ENCODE data around the gene ARL17B.
A peak's percentile ranks its signal among the peaks of the same experiment; 100 is the strongest.
"Not testable (repeated sequence)": the region's sequence is repeated elsewhere in the genome, so short reads cannot be mapped to it uniquely, and the experiment has no call there.

ARL17B gene

GRCh38 chr17:46249153-46249552 lies 112.4 kb downstream of the ARL17B start:
- not testable (repeated sequence) for DNase-seq (ENCODE audit: low read depth)

- not testable (repeated sequence) for DNase-seq (ENCODE audit: low read depth)
Measured at GRCh38 chr17:46244949-46245768, 116.4 kb downstream of the ARL17B start.

GRCh38 chr17:46244339-46244913 lies 117.1 kb downstream of the ARL17B start:
- DNase-seq (ENCODE audit: low read depth) = not testable (repeated sequence)

- not testable (repeated sequence) for DNase-seq (ENCODE audit: low read depth)
Measured at GRCh38 chr17:46243928-46244327, 117.6 kb downstream of the ARL17B start.

- DNase-seq (ENCODE audit: low read depth) = not testable (repeated sequence)
Measured at GRCh38 chr17:46243505-46243904, 118.1 kb downstream of the ARL17B start.

GRCh38 chr17:46231359-46231758 lies 130.2 kb downstream of the ARL17B start:
- DNase-seq (ENCODE audit: low read depth) = not testable (repeated sequence)

GRCh38 chr17:46225274-46225794 lies 136.2 kb downstream of the ARL17B start:
- DNase-seq (ENCODE audit: low read depth) = peak; percentile 53

GRCh38 chr17:46224864-46225263 lies 136.7 kb downstream of the ARL17B start:
- DNase-seq (ENCODE audit: low read depth) = not testable (repeated sequence)

All from GM04503 (cell line).